IMR-90 (cell line): Measurements from ENCODE around the gene ADCY1. TPM values are rescaled to one million over a fixed set of nuclear protein-coding genes. Genes with fewer than 3 reads are reported as not detected.
A peak's percentile ranks its signal among the peaks of the same experiment; 100 is the strongest.

Source experiments
- ATAC-seq: fragments of 200-7000 bp; cut with Tn5 transposase; 2 replicates; pipeline ENCODE4 v1.9.1; 2020; ENCODE audit warnings: low read depth, mild to moderate bottlenecking, moderate library complexity
- BruUV-seq: library from RNA; stranded (reverse); fragments of 400-500 nt; replicated peaks from 2 replicates; lab custom pipeline; 2021; lab: Mats Ljungman, UMichigan
- CTCF ChIA-PET: fragments of 300-600 bp; formaldehyde crosslinking; extraction: SDS; loops from one replicate; lab custom pipeline; 2021; ENCODE audit warnings: antibody characterized with exemption; lab: Yijun Ruan, JAX
- POLR2A ChIA-PET: fragments of 300-600 bp; sonication (Branson Sonifier 250); formaldehyde crosslinking; loops from one replicate; lab custom pipeline; 2022; ENCODE audit warnings: antibody characterized with exemption; ENCODE audit not compliant: unreplicated experiment; lab: Charles Lee
- DNase-seq: peaks from one replicate; pipeline ENCODE4 v3.0.0; 2013
- H2AFZ ChIP-seq: replicated peaks from 2 replicates; pipeline ENCODE3; 2013; ENCODE audit warnings: low read length, mild to moderate bottlenecking; ENCODE audit not compliant: poor library complexity
- H2AK5ac ChIP-seq: 2 replicates; pipeline ENCODE4 v1.6.1; 2013; ENCODE audit warnings: low read depth, low read length, inconsistent platforms
- H2AK9ac ChIP-seq: replicated peaks from 2 replicates; pipeline ENCODE3; 2013; ENCODE audit warnings: mild to moderate bottlenecking, low read depth, low read length, moderate library complexity; ENCODE audit not compliant: poor library complexity
- H2BK120ac ChIP-seq: 2 replicates; pipeline ENCODE4 v1.6.1; 2013; ENCODE audit warnings: low read depth, low read length, inconsistent platforms
- H2BK15ac ChIP-seq: 3 replicates; pipeline ENCODE4 v1.6.1; 2013; ENCODE audit warnings: low read depth, low read length, inconsistent platforms
- H2BK20ac ChIP-seq: 2 replicates; pipeline ENCODE4 v1.6.1; 2013; ENCODE audit warnings: low read depth, mild to moderate bottlenecking, inconsistent platforms, low read length, moderate library complexity
- H2BK5ac ChIP-seq: 2 replicates; pipeline ENCODE4 v1.6.1; 2013; ENCODE audit warnings: mild to moderate bottlenecking, low read depth, low read length, inconsistent platforms; ENCODE audit not compliant: poor library complexity, severe bottlenecking
- H3K14ac ChIP-seq: replicated peaks from 2 replicates; pipeline ENCODE4 v1.6.1; 2013; ENCODE audit warnings: low read depth, low read length, inconsistent platforms
- H3K18ac ChIP-seq: 2 replicates; pipeline ENCODE4 v1.6.1; 2013; ENCODE audit warnings: low read depth, low read length, control low read depth
- H3K23ac ChIP-seq: 2 replicates; pipeline ENCODE4 v1.6.1; 2013; ENCODE audit warnings: low read depth, low read length, inconsistent platforms
- H3K27ac ChIP-seq: 2 replicates; pipeline ENCODE4 v1.5.1; 2013; ENCODE audit warnings: mild to moderate bottlenecking, control low read depth, low read length; ENCODE audit not compliant: insufficient read depth
- H3K27me3 ChIP-seq: 2 replicates; pipeline ENCODE4 v1.6.1; 2013; ENCODE audit warnings: low read length; ENCODE audit not compliant: control insufficient read depth, insufficient read depth
- H3K36me3 ChIP-seq: 2 replicates; pipeline ENCODE4 v1.6.1; 2013; ENCODE audit warnings: low read length, mixed read lengths; ENCODE audit not compliant: control insufficient read depth, insufficient read depth
- H3K4ac ChIP-seq: 2 replicates; pipeline ENCODE4 v1.6.1; 2013; ENCODE audit warnings: low read depth, low read length, inconsistent platforms
- H3K4me1 ChIP-seq: 2 replicates; pipeline ENCODE4 v1.6.1; 2013; ENCODE audit warnings: low read length, mixed read lengths; ENCODE audit not compliant: control insufficient read depth, insufficient read depth
- H3K4me2 ChIP-seq: 2 replicates; pipeline ENCODE4 v1.6.1; 2013; ENCODE audit warnings: low read depth, mild to moderate bottlenecking, control low read depth, low read length, moderate library complexity
- H3K4me3 ChIP-seq: 2 replicates; pipeline ENCODE4 v1.5.1; 2013; ENCODE audit warnings: low read depth, mild to moderate bottlenecking, control low read depth, low read length, moderate library complexity; ENCODE audit not compliant: insufficient read depth
- H3K56ac ChIP-seq: 2 replicates; pipeline ENCODE4 v1.6.1; 2013; ENCODE audit warnings: low read length, inconsistent platforms; ENCODE audit not compliant: insufficient read depth; ENCODE audit errors: extremely low read depth
- H3K79me1 ChIP-seq, 2 experiments: 2 replicates each; pipeline ENCODE4 v1.6.1; 2013; ENCODE audit warnings: low read length in 2 of 2, inconsistent platforms in 1 of 2, low read depth in 1 of 2
- H3K9ac ChIP-seq: 2 replicates; pipeline ENCODE4 v1.6.1; 2013; ENCODE audit warnings: low read depth, low read length, control low read depth
- H3K9me1 ChIP-seq: 2 replicates; pipeline ENCODE4 v1.6.1; 2013; ENCODE audit warnings: low read length, inconsistent platforms; ENCODE audit not compliant: insufficient read depth
- H3K9me3 ChIP-seq: 2 replicates; pipeline ENCODE4 v1.6.1; 2013; ENCODE audit warnings: low read length; ENCODE audit not compliant: control insufficient read depth, insufficient read depth
- H4K20me1 ChIP-seq: 2 replicates; pipeline ENCODE4 v1.6.1; 2013; ENCODE audit warnings: low read length, inconsistent platforms; ENCODE audit not compliant: insufficient read depth
- H4K5ac ChIP-seq: 2 replicates; pipeline ENCODE4 v1.6.1; 2013; ENCODE audit warnings: mild to moderate bottlenecking, low read depth, low read length, control low read depth
- H4K8ac ChIP-seq, 2 experiments: 2 replicates each; pipeline ENCODE4 v1.6.1; 2013; ENCODE audit warnings: low read depth in 2 of 2, low read length in 2 of 2, control low read depth in 1 of 2, inconsistent platforms in 1 of 2
- H4K91ac ChIP-seq: 2 replicates; pipeline ENCODE4 v1.6.1; 2013; ENCODE audit warnings: low read depth, low read length, inconsistent platforms; ENCODE audit not compliant: insufficient read depth
- BHLHE40 ChIP-seq: fragments of 150-350 bp; IDR thresholded peaks from 2 replicates; pipeline ENCODE4 v1.6.1; 2016; ENCODE audit warnings: mild to moderate bottlenecking, low read depth, low read length
- CEBPB ChIP-seq: IDR thresholded peaks from 2 replicates; pipeline ENCODE4 v1.6.1; 2012; ENCODE audit warnings: low read depth, low read length, improper control_type of control experiment
- FOS ChIP-seq: fragments of 150-350 bp; IDR thresholded peaks from 2 replicates; pipeline ENCODE4 v1.6.1; 2016; ENCODE audit warnings: low read depth, low read length
- POLR2A ChIP-seq: IDR thresholded peaks from 2 replicates; pipeline ENCODE4 v1.6.1; 2012; ENCODE audit warnings: mild to moderate bottlenecking, low read depth, low read length
- RCOR1 ChIP-seq: IDR thresholded peaks from 2 replicates; pipeline ENCODE4 v1.6.1; 2012; ENCODE audit warnings: mild to moderate bottlenecking, low read length, improper control_type of control experiment; ENCODE audit not compliant: insufficient replicate concordance
- WGBS, 2 experiments: methylation state at CpG; one replicate each; pipeline versions ENCODE4 v1.1.5 to v1.1.7; 2013; ENCODE audit warnings: missing lambda C conversion rate in 2 of 2; ENCODE audit not compliant: insufficient read length in 1 of 2; ENCODE audit errors: extremely low coverage in 2 of 2; 5-methylcytosine and 5-hydroxymethylcytosine counted together
- dilution Hi-C: fragments of 300-500 bp; cut with HindIII; formaldehyde crosslinking; loops from one replicate; pipeline ENCODE4 v1.14.3; 2018; ENCODE audit warnings: low sequenced_read_pairs; ENCODE audit not compliant: unreplicated experiment
- in situ Hi-C: fragments of 300-500 bp; cut with MboI; formaldehyde crosslinking; loops from 3 replicates; pipeline ENCODE4 v1.14.3; 2019; ENCODE audit warnings: low sequenced_read_pairs, inconsistent platforms, mixed read lengths
- intact Hi-C: fragments of 100-400 bp; cut with micrococcal nuclease; formaldehyde crosslinking; loops from 2 replicates; pipeline ENCODE4 v1.10.0; 2022
- polyA plus RNA-seq, 3 experiments: library from polyadenylated mRNA; depleted of rRNA; stranded (reverse); fragments of >200 nt; gene quantifications; 2 replicates each; pipeline ENCODE4 v1.2.3, GENCODE V29; 2012; ENCODE audit warnings: low replicate concordance in 1 of 3
- total RNA-seq: library from RNA; depleted of rRNA; stranded (reverse); fragments of >200 nt; gene quantifications from 2 replicates; pipeline ENCODE4 v1.2.3, GENCODE V29; 2012

ADCY1 gene
- total and polyA plus RNA-seq, 2 of the 4 experiments (the other 2 are of a cell fraction), result 0.18 to 0.24 TPM

GRCh38 chr7:45593877-45594276, 19.7 kb downstream of the ADCY1 start:
- Histone ChIP-seq H4K91ac (no peak overlapping the region), H3K9me1 (no peaks in the 10 kb centered on the region), H3K36me3 (no peaks in the 10 kb centered on the region), H3K23ac (no peak overlapping the region), H3K27me3 (peaks cover 18% of the 10 kb centered on the region), H3K4me2 (no peak overlapping the region), H3K14ac (no peak overlapping the region), H4K8ac (no peak overlapping the region), H2BK20ac (no peak overlapping the region), H3K4ac (no peak overlapping the region), H4K20me1 (no peaks in the 10 kb centered on the region; the same call in 1 of the 2 replicates), H2BK120ac (no peak overlapping the region), H3K56ac (no peak overlapping the region), H2AFZ (peak overlapping the region; percentile 65), H2AK5ac (no peak overlapping the region), H3K9me3 (no peaks in the 10 kb centered on the region), H2BK15ac (no peak overlapping the region), H3K4me3 (no peak overlapping the region), H3K4me1 (no peaks in the 10 kb centered on the region), H2BK5ac (no peak overlapping the region), H3K79me1 (no peaks in the 10 kb centered on the region), H3K18ac (no peak overlapping the region), H4K5ac (no peak overlapping the region), H2AK9ac (no peak overlapping the region), H3K9ac (no peak overlapping the region), H3K27ac (no peak overlapping the region)
- in situ Hi-C loops (no loop called here), intact Hi-C loops (no loop called here), dilution Hi-C loops (no loop called here)
- no TSS peak for BruUV-seq
- no peak for ATAC-seq
- no peak for TF ChIP-seq RCOR1
- TF ChIP-seq FOS, result no peak
- no peak for TF ChIP-seq BHLHE40
- TF ChIP-seq CEBPB, result no peak
- TF ChIP-seq POLR2A, result no peak
- WGBS, 2 experiments, result 70% methylated on average over 5 of the region's 8 CpGs; no CpG with 5 or more reads in 1 of the 2 experiments
- no peak for DNase-seq
- ChIA-PET CTCF (no interaction called here), POLR2A (no interaction called here)
